SJSA1 (cell line): ENCODE results near the gene BLNK. TPM values are rescaled to one million over a fixed set of nuclear protein-coding genes. Genes with fewer than 3 reads are reported as not detected.

Experiments used
- DNase-seq, 2 experiments: peaks; one replicate each; pipeline ENCODE4 v3.0.0-alpha.2; 2015 to 2020; ENCODE audit warnings: low spot score in 2 of 2, low read depth in 1 of 2
- H3K27ac ChIP-seq: fragments of 250-450 bp; sonication (Bioruptor Pico); 2 replicates; pipeline ENCODE4 v1.5.1; 2020; ENCODE audit warnings: mild to moderate bottlenecking, moderate library complexity
- H3K27me3 ChIP-seq: fragments of 250-450 bp; sonication (Bioruptor Pico); replicated peaks from 2 replicates; pipeline ENCODE4 v1.5.1; 2020; ENCODE audit warnings: mild to moderate bottlenecking, moderate library complexity
- H3K36me3 ChIP-seq: fragments of 250-450 bp; sonication (Bioruptor Pico); 2 replicates; pipeline ENCODE4 v1.5.1; 2020; ENCODE audit warnings: mild to moderate bottlenecking
- H3K4me1 ChIP-seq: fragments of 250-450 bp; sonication (Bioruptor Pico); replicated peaks from 2 replicates; pipeline ENCODE4 v1.6.1; 2021; ENCODE audit warnings: mild to moderate bottlenecking
- H3K4me3 ChIP-seq: fragments of 250-450 bp; sonication (Bioruptor Pico); 2 replicates; pipeline ENCODE4 v1.5.1; 2020; ENCODE audit warnings: mild to moderate bottlenecking
- H3K9me3 ChIP-seq: fragments of 250-450 bp; sonication (Bioruptor Pico); replicated peaks from 2 replicates; pipeline ENCODE4 v1.5.1; 2020; ENCODE audit warnings: mild to moderate bottlenecking
- total RNA-seq: library from RNA; depleted of rRNA; stranded (reverse); fragments of >200 nt; shearing (Covaris generic); gene quantifications from 2 replicates; pipeline ENCODE4 v1.2.3, GENCODE V29; 2014

The BLNK gene
- total RNA-seq, 1 experiment from 2014 or later: not detected

- DNase-seq: no peak
- no peak overlapping the region for H3K4me3 ChIP-seq
Measured at GRCh38 chr10:96238646-96239623, 32.4 kb downstream of the BLNK start.

DNA sequence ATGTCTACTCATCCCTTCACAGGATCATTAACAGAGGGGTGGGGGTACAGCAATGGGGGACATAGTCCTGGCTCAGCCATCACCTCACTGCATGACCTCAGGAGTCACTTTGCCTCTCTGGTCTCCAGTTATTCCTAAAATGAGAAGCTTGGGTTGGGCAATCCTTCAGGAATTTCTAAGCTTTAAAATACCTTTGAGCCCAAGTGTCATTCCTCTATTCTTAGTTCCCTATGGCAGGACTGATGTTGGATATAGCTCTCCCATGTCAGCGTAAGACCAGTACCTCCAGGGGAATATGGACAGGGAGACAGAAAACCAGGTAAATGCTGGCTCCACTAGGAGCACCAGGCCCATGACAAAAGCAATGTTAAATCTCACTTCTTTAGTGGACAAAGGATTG, 34.5 kb downstream of the BLNK start:
- no peak overlapping the region for H3K27ac ChIP-seq
- DNase-seq: no peak
- no peaks in the 10 kb centered on the region for H3K36me3 ChIP-seq
- H3K27me3 ChIP-seq: no peaks in the 10 kb centered on the region
- H3K4me3 ChIP-seq: no peak overlapping the region
- no peaks in the 10 kb centered on the region for H3K9me3 ChIP-seq
- no peaks in the 10 kb centered on the region for H3K4me1 ChIP-seq

More at GRCh38 chr10:96238646-96239623, 32.4 kb downstream of the BLNK start:
- Histone ChIP-seq H3K27me3 (0 out of 2 replicates have a peak, but pooled peaks cover 4% of the 10 kb centered on the region), H3K36me3 (no peaks in the 10 kb centered on the region), H3K27ac (no peak overlapping the region), H3K4me1 (no peaks in the 10 kb centered on the region), H3K9me3 (no peaks in the 10 kb centered on the region)

DNA sequence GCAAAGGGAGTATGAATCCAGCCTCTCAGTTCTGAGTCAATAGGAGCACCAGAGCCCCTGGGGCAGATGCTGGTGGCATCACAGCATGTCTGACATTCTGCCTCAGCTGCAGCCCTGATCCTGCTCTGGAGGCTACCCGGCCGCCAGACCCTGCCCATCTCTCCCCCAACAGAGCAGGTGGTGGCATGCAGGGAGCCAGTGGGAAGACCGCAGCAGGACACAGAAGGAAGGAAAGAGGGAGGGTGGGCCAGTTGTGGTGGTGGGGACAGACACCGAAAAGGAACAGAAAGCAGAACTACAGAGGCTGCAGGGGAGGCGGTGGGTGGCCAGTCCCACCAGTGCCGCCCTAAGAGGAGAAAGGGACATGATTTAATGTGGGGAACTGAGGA, 35.3 kb downstream of the BLNK start:
- Histone ChIP-seq H3K4me1 (no peaks in the 10 kb centered on the region), H3K36me3 (no peaks in the 10 kb centered on the region), H3K27ac (no peak overlapping the region), H3K27me3 (no peaks in the 10 kb centered on the region), H3K4me3 (no peak overlapping the region), H3K9me3 (no peaks in the 10 kb centered on the region)
- no peak for DNase-seq

GRCh38 chr10:96235326-96236089, 35.9 kb downstream of the BLNK start:
- Histone ChIP-seq H3K27me3 (no peaks in the 10 kb centered on the region), H3K9me3 (no peaks in the 10 kb centered on the region), H3K4me3 (no peak overlapping the region), H3K4me1 (no peaks in the 10 kb centered on the region), H3K36me3 (no peaks in the 10 kb centered on the region), H3K27ac (no peak overlapping the region)
- DNase-seq: no peak

- Histone ChIP-seq H3K4me1 (no peaks in the 10 kb centered on the region), H3K27ac (no peak overlapping the region), H3K27me3 (no peaks in the 10 kb centered on the region), H3K4me3 (no peak overlapping the region), H3K36me3 (no peaks in the 10 kb centered on the region), H3K9me3 (no peaks in the 10 kb centered on the region)
- DNase-seq: no peak
Measured at GRCh38 chr10:96233959-96234358, 37.4 kb downstream of the BLNK start.

GRCh38 chr10:96230527-96230926, 40.8 kb downstream of the BLNK start:
- Histone ChIP-seq H3K36me3 (no peaks in the 10 kb centered on the region), H3K27me3 (no peaks in the 10 kb centered on the region)
- no peak for DNase-seq

GRCh38 chr10:96229568-96230030, 41.8 kb downstream of the BLNK start:
- Histone ChIP-seq H3K4me1 (no peaks in the 10 kb centered on the region), H3K9me3 (no peaks in the 10 kb centered on the region), H3K4me3 (no peak overlapping the region), H3K36me3 (no peaks in the 10 kb centered on the region), H3K27ac (no peak overlapping the region), H3K27me3 (no peaks in the 10 kb centered on the region)
- DNase-seq: peak; percentile 46 to 65

More at GRCh38 chr10:96230527-96230926, 40.8 kb downstream of the BLNK start:
- Histone ChIP-seq H3K27ac (no peak overlapping the region), H3K4me3 (no peak overlapping the region), H3K9me3 (no peaks in the 10 kb centered on the region), H3K4me1 (no peaks in the 10 kb centered on the region)

- H3K36me3 ChIP-seq: no peaks in the 10 kb centered on the region
- no peak overlapping the region for H3K27ac ChIP-seq
- DNase-seq: no peak
- no peaks in the 10 kb centered on the region for H3K27me3 ChIP-seq
- H3K4me1 ChIP-seq: no peaks in the 10 kb centered on the region
- no peaks in the 10 kb centered on the region for H3K9me3 ChIP-seq
- H3K4me3 ChIP-seq: no peak overlapping the region
Measured at GRCh38 chr10:96228408-96228994, 42.9 kb downstream of the BLNK start.

DNA sequence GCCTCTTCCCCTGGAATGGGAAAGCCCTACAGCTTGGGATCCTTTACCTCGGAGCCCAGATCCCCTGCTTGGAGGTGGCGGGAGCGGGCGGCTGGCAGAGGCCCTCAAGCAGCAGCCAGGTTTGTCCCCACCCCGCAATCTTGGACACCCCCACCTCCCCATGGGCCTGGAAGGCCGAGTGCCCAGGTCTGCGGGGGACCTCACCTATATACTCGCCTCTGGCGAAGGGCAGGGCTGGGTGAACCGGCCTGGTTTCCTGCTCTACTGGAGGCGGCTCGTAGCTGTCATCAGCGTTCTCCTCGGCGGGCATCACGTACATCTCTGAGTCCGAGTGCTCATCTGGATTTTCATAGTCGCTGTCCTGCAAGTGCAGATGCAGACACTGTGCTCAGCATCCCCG, 44.2 kb downstream of the BLNK start:
- H3K4me1 ChIP-seq: no peaks in the 10 kb centered on the region
- no peak for DNase-seq
- H3K36me3 ChIP-seq: no peaks in the 10 kb centered on the region
- H3K27me3 ChIP-seq: no peaks in the 10 kb centered on the region
- no peak overlapping the region for H3K27ac ChIP-seq
- H3K4me3 ChIP-seq: no peak overlapping the region
- H3K9me3 ChIP-seq: no peaks in the 10 kb centered on the region

DNA sequence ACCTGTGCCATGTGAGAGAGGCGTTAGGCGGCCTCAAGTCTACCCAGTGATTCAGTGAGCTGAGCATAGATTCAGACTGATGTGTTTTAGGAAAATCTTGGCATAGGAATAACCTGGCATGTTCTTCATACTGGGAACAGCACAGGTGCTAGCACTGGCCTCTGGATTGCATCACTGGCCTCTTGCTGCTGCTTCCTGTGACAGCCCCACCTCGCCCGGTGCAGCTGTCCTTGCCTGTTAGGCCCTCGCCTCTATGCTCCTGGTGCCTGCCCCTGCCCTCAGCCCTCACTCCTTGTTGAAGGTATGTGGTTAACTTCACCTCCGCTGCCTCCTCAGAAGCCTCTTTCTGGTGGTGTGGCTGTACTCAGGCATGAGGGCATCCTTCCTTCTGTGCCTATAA, 46.2 kb downstream of the BLNK start:
- H3K36me3 ChIP-seq: no peaks in the 10 kb centered on the region
- no peaks in the 10 kb centered on the region for H3K4me1 ChIP-seq
- no peaks in the 10 kb centered on the region for H3K9me3 ChIP-seq
- no peak overlapping the region for H3K27ac ChIP-seq
- DNase-seq: no peak
- no peak overlapping the region for H3K4me3 ChIP-seq
- H3K27me3 ChIP-seq: 0 out of 2 replicates have a peak, but pooled peaks cover 6% of the 10 kb centered on the region

DNA sequence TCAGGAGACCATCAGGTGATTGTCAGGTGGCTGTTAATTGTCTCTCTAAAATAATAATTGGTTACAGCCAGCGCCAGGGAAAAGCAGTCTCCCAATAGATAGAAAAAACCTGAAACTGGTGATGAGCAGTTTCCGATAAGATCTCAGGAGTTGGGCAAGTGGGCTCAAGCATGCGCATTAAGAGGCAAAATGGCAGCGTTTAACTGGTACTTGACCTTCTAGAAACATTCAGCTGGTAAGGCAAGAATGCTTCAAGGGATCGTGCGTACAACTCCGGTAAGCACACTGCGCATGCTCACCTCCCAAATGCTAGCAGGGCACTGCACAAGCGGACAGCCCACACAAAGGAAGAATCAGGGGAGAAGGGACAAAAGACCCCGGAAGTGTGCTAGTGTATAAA, 48.5 kb downstream of the BLNK start:
- no peak overlapping the region for H3K27ac ChIP-seq
- no peak for DNase-seq
- H3K4me1 ChIP-seq: no peaks in the 10 kb centered on the region
- H3K4me3 ChIP-seq: no peak overlapping the region
- H3K27me3 ChIP-seq: peaks cover 6% of the 10 kb centered on the region; the same call in 1 of the 2 replicates
- no peaks in the 10 kb centered on the region for H3K36me3 ChIP-seq
- H3K9me3 ChIP-seq: no peaks in the 10 kb centered on the region

DNA sequence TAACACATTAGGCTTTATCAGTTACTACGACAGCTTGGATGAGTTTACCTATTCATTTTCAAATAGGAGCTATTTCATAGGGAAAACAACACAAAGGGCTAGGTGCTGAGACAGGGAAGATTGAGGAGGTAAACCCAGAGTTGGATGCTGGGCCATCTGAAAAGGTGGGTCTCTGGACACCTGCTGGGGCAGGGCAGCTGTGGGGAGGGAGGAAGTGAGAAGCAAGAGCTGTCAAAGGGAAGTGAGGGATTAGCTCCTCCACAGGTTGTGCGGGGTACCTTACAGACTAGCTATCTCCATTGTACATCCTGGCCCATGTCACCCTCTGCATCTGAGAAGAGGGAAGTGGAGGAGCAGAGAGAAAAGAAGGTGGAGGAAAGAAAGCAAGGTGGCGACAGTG, 48.9 kb downstream of the BLNK start:
- no peak overlapping the region for H3K4me3 ChIP-seq
- H3K9me3 ChIP-seq: no peaks in the 10 kb centered on the region
- no peaks in the 10 kb centered on the region for H3K4me1 ChIP-seq
- no peak overlapping the region for H3K27ac ChIP-seq
- peaks cover 6% of the 10 kb centered on the region; the same call in 1 of the 2 replicates for H3K27me3 ChIP-seq
- no peaks in the 10 kb centered on the region for H3K36me3 ChIP-seq
- no peak for DNase-seq

DNA sequence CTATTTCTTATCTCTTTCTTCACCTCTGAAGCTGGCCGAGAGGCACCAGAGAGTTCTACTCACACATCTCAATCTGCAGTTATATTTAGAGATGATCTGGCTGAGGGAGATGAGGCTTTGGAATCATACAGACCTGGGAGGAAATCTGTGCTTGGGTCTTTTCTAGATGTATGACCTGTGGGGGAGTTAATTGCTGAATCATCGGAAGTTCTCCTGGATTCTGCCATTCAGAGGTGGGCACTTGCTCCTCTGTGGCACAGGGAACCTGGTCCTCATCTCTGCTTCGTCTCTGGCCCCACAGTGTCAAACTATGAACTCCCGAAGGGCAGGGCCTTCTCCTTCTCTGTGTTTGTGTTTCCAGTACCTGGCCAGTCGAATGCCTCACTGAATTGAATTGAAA, 52.5 kb downstream of the BLNK start:
- no peaks in the 10 kb centered on the region for H3K9me3 ChIP-seq
- H3K27ac ChIP-seq: no peak overlapping the region
- H3K4me3 ChIP-seq: no peak overlapping the region
- peaks cover 6% of the 10 kb centered on the region for H3K27me3 ChIP-seq
- H3K4me1 ChIP-seq: no peaks in the 10 kb centered on the region
- H3K36me3 ChIP-seq: no peaks in the 10 kb centered on the region
- peak in 1 of 2 experiments; percentile 24 for DNase-seq
